GM10248 (cell line): Measurements from ENCODE around the gene C1QL3.

Source experiments
- CTCF ChIA-PET: fragments of 300-600 bp; sonication (Branson Sonifier 250); formaldehyde crosslinking; extraction: SDS; loops from one replicate; lab custom pipeline; 2021; ENCODE audit warnings: antibody characterized with exemption; lab: Yijun Ruan, JAX
- POLR2A ChIA-PET: fragments of 350-650 bp; sonication (Branson Sonifier 250); formaldehyde crosslinking; extraction: SDS; loops from one replicate; lab custom pipeline; 2020; ENCODE audit warnings: antibody characterized with exemption; lab: Yijun Ruan, JAX
- DNase-seq: peaks from one replicate; pipeline ENCODE4 v3.0.0; 2012; ENCODE audit errors: extremely low spot score
- CTCF ChIP-seq: IDR thresholded peaks from 2 replicates; pipeline ENCODE4 v1.5.1; 2012; ENCODE audit warnings: mild to moderate bottlenecking, low read depth; ENCODE audit errors: extremely low read depth, missing control alignments, control extremely low read depth

The C1QL3 gene

DNA sequence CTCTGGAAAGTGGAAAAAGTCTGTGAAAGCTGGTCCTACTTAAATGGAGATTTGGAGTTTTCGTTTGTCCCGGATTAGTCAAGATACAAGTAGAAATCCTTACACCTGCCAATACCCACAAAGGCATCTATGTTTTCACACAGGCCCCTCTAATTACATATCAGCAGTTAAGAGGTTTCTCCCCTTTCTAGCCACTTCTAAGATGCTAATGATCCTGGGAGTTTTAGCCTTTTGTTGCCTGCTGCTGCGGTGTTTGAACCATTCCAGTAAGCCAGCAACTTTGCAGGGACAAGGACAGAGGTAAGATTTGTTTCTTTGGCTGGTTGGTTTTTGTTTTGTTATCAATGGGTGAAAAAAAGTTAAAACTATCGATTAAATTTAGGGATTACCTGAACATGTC is 5.8 kb upstream of the C1QL3 start:
- ChIA-PET POLR2A (no interaction called here), CTCF (interaction anchor here (1.4 to 1.7 kb wide), 2 partner anchors 9 to 17 kb away, joined by 4 read pairs; no protein-coding TSS in a partner anchor)
- no peak for TF ChIP-seq CTCF

DNA sequence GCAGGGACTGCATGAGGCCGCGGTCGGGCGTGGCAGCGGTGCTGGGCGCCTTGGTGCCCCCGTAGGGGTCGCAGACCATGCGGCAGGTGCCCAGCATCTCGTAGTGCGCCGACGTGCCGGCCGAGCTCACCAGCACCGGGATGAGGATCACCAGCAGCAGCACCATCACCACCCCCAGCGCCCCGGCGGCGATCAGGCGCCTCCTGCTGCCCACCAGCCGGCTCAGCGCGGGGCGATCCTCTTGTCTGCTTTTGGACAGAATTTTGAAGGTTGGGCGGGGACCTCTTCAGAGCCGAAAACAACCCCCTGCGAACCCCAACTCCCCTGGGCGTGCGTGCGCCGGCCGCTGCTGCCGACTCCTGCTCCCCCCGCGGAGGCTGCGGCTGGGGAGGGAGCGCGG is 779 bp downstream of the C1QL3 start:
- peak; percentile 61 for DNase-seq
- CTCF ChIA-PET = interaction anchor here (0.6 to 2.7 kb wide), 6 partner anchors 9 to 204 kb away, joined by 3 to 7 read pairs (median 3); no protein-coding TSS in a partner anchor
- peak; percentile 48 for TF ChIP-seq CTCF
- POLR2A ChIA-PET = no interaction called here

More for the DNA sequence above, 5.8 kb upstream of the C1QL3 start:
- DNase-seq = no peak

DNA sequence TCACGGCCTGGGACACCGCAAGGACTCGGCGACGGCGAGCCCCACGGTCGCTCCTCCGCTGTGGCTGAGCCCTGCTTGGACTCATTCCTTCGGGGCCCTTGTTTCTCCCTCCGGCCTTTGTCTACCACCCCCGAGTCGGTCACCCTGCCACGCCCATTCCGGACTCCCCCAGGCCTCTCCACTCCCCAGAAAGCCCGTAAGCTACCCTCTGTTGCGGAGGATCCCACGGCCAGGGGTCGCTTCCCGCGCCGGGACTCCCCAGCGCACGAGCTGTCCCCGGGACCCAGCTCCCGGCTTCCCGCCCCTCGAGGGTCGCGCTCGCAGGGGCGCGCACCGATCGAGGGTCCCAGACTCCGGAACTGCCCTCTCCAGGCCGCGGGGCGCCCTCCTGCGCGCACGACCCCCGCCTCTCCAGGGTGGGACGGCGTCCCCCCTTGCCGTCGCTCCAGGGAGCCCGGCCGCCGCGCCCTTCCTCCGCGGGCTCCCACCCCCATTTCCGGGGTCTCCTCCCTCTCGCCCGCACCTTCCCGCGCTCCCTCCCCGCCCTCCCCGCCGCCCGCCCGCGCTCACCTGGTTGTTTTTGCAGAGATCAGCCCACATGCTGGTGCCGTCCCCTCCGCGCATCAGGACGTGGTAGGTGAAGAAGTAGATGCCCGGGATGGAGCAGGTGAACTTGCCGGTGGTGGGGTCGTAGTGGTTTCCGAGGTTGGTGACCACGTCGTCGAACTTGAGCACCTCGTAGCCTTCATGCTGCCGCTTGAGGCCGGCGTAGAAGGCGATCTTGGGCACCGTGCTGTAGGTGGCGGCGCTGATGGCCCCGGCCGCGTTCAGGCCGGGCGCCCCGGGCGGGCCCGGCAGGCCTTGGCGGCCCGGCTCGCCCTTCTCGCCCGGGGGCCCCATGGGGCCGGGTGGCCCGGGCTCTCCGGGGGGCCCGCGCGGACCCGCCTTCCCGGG is 1.5 kb downstream of the C1QL3 start:
- ChIA-PET CTCF (interaction anchor here (1.0 to 2.7 kb wide), 3 partner anchors 27 to 88 kb away, joined by 3 to 7 read pairs (median 3); no protein-coding TSS in a partner anchor), POLR2A (no interaction called here)
- TF ChIP-seq CTCF = no peak
- DNase-seq = peak; percentile 40

GRCh38 chr10:16519250-16519907 is 2.3 kb downstream of the C1QL3 start:
- DNase-seq = peak; percentile 20
- ChIA-PET POLR2A (no interaction called here), CTCF (interaction anchor here (1.1 to 2.7 kb wide), 3 partner anchors 10 to 28 kb away, joined by 3 to 7 read pairs (median 4); no protein-coding TSS in a partner anchor)
- no peak for TF ChIP-seq CTCF

DNA sequence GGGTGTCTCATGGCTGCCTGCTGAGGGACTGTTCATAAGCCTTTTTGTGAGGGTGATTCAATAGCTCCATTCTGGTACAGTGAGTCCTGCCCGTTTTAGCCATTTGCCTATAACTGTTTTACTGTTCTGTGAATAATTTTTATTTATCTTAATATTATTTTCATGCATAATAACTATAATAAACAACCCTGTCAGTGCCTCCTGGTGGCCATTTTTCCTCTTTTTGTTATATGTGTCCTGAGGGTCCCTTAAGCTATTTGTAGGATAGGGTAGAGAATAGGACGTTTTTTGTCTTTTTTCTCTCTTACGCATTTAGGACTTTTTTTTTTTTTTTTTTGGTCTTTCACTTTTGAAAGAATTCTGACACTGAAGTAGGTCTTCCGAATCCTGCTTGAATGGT is 2.9 kb downstream of the C1QL3 start:
- CTCF ChIA-PET = interaction anchor here (1.1 to 2.7 kb wide), 3 partner anchors 11 to 28 kb away, joined by 3 to 7 read pairs (median 4); no protein-coding TSS in a partner anchor
- peak; percentile 19 for TF ChIP-seq CTCF
- POLR2A ChIA-PET = no interaction called here
- no peak for DNase-seq

GRCh38 chr10:16510843-16511242 is 10.8 kb downstream of the C1QL3 start:
- ChIA-PET POLR2A (no interaction called here), CTCF (no interaction called here)
- DNase-seq = no peak
- TF ChIP-seq CTCF = no peak
